ENCODE measurements around the gene NOXO1. TPM values are rescaled to one million over a fixed set of nuclear protein-coding genes. Genes with fewer than 3 reads are reported as not detected.

The NOXO1 gene
- total and polyA plus RNA-seq, 10 of the 15 experiments (the other 5 are each of a cell fraction or from before 2014, with no cell fraction given), result 0.09 to 0.76 (median 0.26) TPM; not detected in 4

DNA sequence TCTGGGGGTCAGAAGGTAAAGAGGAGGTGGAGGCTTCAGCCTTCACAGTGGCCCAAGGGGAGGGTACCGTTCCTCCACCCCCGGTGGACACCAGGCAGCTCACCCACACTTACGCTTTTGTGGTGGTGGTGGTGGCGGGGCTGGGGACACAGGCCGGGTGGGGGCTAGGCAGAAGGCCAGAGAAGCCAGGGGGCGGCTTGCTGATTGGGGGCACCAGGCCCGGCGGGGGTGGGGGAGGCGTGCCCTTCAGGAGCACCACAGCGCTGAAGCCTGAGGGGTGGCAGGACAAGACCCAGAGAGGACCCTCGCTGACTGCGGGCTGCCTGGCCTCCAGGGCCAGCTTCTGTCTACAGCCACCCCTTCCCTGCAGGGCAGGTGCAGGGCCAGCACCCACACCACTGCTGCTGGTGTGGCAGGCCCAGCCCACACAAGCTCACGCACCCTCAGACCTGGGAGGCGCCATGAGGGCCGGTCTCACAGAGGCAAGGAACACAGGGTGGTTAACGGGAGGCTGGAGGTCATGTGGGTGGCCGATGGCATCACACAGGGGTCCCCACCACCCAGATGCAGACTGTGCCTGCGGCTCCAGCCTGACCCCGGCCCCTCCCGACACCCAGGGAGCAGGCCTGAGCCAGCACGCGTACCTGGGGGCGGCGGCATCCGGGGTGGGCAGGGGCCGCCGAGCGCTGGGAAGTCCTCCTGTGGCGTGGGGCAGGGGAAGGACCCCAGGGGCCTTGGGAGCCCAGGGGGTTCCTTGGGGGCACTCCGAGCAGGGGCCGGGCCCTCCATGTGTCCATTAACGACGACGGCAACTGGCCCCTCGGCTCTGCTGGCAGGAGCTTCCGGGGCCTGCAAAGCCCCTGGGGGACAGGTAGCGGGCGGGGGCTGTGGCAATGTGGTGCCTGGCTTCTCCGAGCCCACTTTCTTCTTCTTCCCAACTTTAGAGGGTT, 17.9 kb upstream of the NOXO1 start:
- TF ChIP-seq MEF2B (IDR thresholded peaks at IDR 0.05; ENCODE audit: partially characterized antibody, poor library complexity, severe bottlenecking), result no peak
- TF ChIP-seq, protein P1, sequence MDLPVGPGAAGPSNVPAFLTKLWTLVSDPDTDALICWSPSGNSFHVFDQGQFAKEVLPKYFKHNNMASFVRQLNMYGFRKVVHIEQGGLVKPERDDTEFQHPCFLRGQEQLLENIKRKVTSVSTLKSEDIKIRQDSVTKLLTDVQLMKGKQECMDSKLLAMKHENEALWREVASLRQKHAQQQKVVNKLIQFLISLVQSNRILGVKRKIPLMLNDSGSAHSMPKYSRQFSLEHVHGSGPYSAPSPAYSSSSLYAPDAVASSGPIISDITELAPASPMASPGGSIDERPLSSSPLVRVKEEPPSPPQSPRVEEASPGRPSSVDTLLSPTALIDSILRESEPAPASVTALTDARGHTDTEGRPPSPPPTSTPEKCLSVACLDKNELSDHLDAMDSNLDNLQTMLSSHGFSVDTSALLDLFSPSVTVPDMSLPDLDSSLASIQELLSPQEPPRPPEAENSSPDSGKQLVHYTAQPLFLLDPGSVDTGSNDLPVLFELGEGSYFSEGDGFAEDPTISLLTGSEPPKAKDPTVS (IDR thresholded peaks at IDR 0.05; ENCODE audit: low read depth, low read length), result no peak
- TF ChIP-seq POLR2A (IDR thresholded peaks at IDR 0.05; ENCODE audit: low read depth, low read length), result peak; percentile 52
- ChIA-PET RAD21 (ENCODE audit: unreplicated experiment) (interaction anchor here (0.5 kb wide), 1 partner anchor 451 kb away, joined by 3 read pairs; no protein-coding TSS in a partner anchor), SMC1A (ENCODE audit: uncharacterized antibody, unreplicated experiment) (no interaction called here), CTCF (no interaction called here), POLR2A (no interaction called here)
- TSS peak; percentile 17 for BruUV-seq (replicated peaks)
- intact Hi-C loops (cut with micrococcal nuclease; ENCODE audit: unreplicated experiment), result no loop called here
- 95% methylated on average over 30 of the region's 39 CpGs for WGBS (ENCODE audit: insufficient coverage, insufficient replicate concordance, low lambda C conversion rate, missing lambda C conversion rate)
- no peaks in the 10 kb centered on the region for H3K27me3 ChIP-seq (replicated peaks in 1 of 2; ENCODE audit: control insufficient read depth in 2 of 2, insufficient read depth in 2 of 2, low read length in 1 of 2)
- no peaks in the 10 kb centered on the region for H3K9me3 ChIP-seq (replicated peaks; ENCODE audit: control insufficient read depth, insufficient read depth, low read length)
- H2AFZ ChIP-seq (ENCODE audit: control insufficient read depth, low read depth, low read length), result no peak overlapping the region
- no peak for DNase-seq (ENCODE audit: low read depth, low spot score)
- H3K4me3 ChIP-seq, result no peak overlapping the region
- H3K27ac ChIP-seq (ENCODE audit: control insufficient read depth, insufficient read depth), result no peak overlapping the region
- H4K20me1 ChIP-seq (ENCODE audit: control insufficient read depth, insufficient read depth), result peaks cover 6% of the 10 kb centered on the region
- ATAC-seq, result no peak
- no peak overlapping the region for H3K9ac ChIP-seq (ENCODE audit: control insufficient read depth, insufficient read depth, low read length)
- no peak for FAIRE-seq
- H3K79me2 ChIP-seq (ENCODE audit: control insufficient read depth, insufficient read depth, low read length), result peaks cover 4% of the 10 kb centered on the region
- in situ Hi-C loops (cut with MboI), result no loop called here
- H3K4me2 ChIP-seq (ENCODE audit: control insufficient read depth, insufficient read depth), result no peak overlapping the region
- H3K36me3 ChIP-seq (ENCODE audit: control insufficient read depth in 2 of 2, insufficient read depth in 2 of 2, low read length in 1 of 2), result peaks cover 3 to 46% of the 10 kb centered on the region in 2 experiments
- H3K4me1 ChIP-seq (ENCODE audit: control insufficient read depth, insufficient read depth, low read length), result 0 out of 2 replicates have a peak, but pooled peaks cover under 1% of the 10 kb centered on the region

- FAIRE-seq, result no peak
- ChIA-PET SMC1A (ENCODE audit: uncharacterized antibody, unreplicated experiment) (no interaction called here), POLR2A (no interaction called here), RAD21 (ENCODE audit: unreplicated experiment) (interaction anchor here (1.0 kb wide), 1 partner anchor 14 kb away, joined by 3 read pairs; the partner anchor contains the start of gene GFER), CTCF (no interaction called here)
- H3K27me3 ChIP-seq (replicated peaks in 1 of 2; ENCODE audit: control insufficient read depth in 2 of 2, insufficient read depth in 2 of 2, low read length in 1 of 2), result no peaks in the 10 kb centered on the region
- 91% methylated on average over 26 of the region's 27 CpGs for WGBS (ENCODE audit: insufficient coverage, insufficient replicate concordance, low lambda C conversion rate, missing lambda C conversion rate)
- peaks cover 3% of the 10 kb centered on the region for H4K20me1 ChIP-seq (ENCODE audit: control insufficient read depth, insufficient read depth)
- H3K4me3 ChIP-seq, result no peak overlapping the region
- no peak overlapping the region for H2AFZ ChIP-seq (ENCODE audit: control insufficient read depth, low read depth, low read length)
- peaks cover 3 to 44% of the 10 kb centered on the region in 2 experiments for H3K36me3 ChIP-seq (ENCODE audit: control insufficient read depth in 2 of 2, insufficient read depth in 2 of 2, low read length in 1 of 2)
- no peak for DNase-seq (ENCODE audit: low read depth, low spot score)
- H3K9me3 ChIP-seq (replicated peaks; ENCODE audit: control insufficient read depth, insufficient read depth, low read length), result no peaks in the 10 kb centered on the region
- no peaks in the 10 kb centered on the region; the same call in 1 of the 2 replicates for H3K79me2 ChIP-seq (ENCODE audit: control insufficient read depth, insufficient read depth, low read length)
- BruUV-seq (replicated peaks), result TSS peak; percentile 63
- intact Hi-C loops (cut with micrococcal nuclease; ENCODE audit: unreplicated experiment), result no loop called here
- no peak for ATAC-seq
- in situ Hi-C loops (cut with MboI), result no loop called here
- H3K27ac ChIP-seq (ENCODE audit: control insufficient read depth, insufficient read depth), result no peak overlapping the region
- H3K4me2 ChIP-seq (ENCODE audit: control insufficient read depth, insufficient read depth), result no peak overlapping the region
- no peak overlapping the region for H3K9ac ChIP-seq (ENCODE audit: control insufficient read depth, insufficient read depth, low read length)
- peaks cover 4% of the 10 kb centered on the region for H3K4me1 ChIP-seq (ENCODE audit: control insufficient read depth, insufficient read depth, low read length)
- no peak for TF ChIP-seq RELA (IDR thresholded peaks at IDR 0.05; ENCODE audit: borderline replicate concordance, partially characterized antibody)
- TF ChIP-seq IRF4 (IDR thresholded peaks at IDR 0.05; ENCODE audit: low read depth, low read length), result no peak
- TF ChIP-seq POU2F2 (IDR thresholded peaks at IDR 0.05; ENCODE audit: borderline replicate concordance, low read depth, low read length), result no peak
- TF ChIP-seq PBX3 (IDR thresholded peaks at IDR 0.05; ENCODE audit: insufficient replicate concordance, low read depth, low read length), result no peak
- no peak for TF ChIP-seq FOXK2 (IDR thresholded peaks at IDR 0.05)
- no peak for TF ChIP-seq SMAD1 (IDR thresholded peaks at IDR 0.05; ENCODE audit: low read depth, partially characterized antibody)
- TF ChIP-seq SMARCA5 (IDR thresholded peaks at IDR 0.05), result no peak
- TF ChIP-seq, protein P2, sequence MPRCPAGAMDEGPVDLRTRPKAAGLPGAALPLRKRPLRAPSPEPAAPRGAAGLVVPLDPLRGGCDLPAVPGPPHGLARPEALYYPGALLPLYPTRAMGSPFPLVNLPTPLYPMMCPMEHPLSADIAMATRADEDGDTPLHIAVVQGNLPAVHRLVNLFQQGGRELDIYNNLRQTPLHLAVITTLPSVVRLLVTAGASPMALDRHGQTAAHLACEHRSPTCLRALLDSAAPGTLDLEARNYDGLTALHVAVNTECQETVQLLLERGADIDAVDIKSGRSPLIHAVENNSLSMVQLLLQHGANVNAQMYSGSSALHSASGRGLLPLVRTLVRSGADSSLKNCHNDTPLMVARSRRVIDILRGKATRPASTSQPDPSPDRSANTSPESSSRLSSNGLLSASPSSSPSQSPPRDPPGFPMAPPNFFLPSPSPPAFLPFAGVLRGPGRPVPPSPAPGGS (IDR thresholded peaks at IDR 0.05; ENCODE audit: borderline replicate concordance, insufficient read depth, low read depth, low read length, poor library complexity, severe bottlenecking), result no peak
- no peak for TF ChIP-seq CHD2 (IDR thresholded peaks at IDR 0.05; ENCODE audit: borderline replicate concordance, low read depth, low read length)
These were observed 17.1 kb upstream of the NOXO1 start for GRCh38 chr16:1998360-1998835.

Data from GM12878 (cell line).